HG02610 (cell line): Measurements from ENCODE around the gene IFT22.
A peak's percentile ranks its signal among the peaks of the same experiment; 100 is the strongest.
"Not testable (repeated sequence)": the region's sequence is repeated elsewhere in the genome, so short reads cannot be mapped to it uniquely, and the experiment has no call there.

Source experiments
- ATAC-seq: cut with Tn5 transposase; IDR thresholded peaks from one replicate; pipeline ENCODE4 v1.9.1; 2021; ENCODE audit warnings: mild to moderate bottlenecking, moderate library complexity; ENCODE audit not compliant: unreplicated experiment

IFT22 gene

GRCh38 chr7:101321491-101322401 is at the start of gene IFT22:
Gene IFT22, minus strand, starts transcription at chr7:101321812. Its CDS starts 103 bp downstream, at chr7:101321709.
- peak; percentile 96 for ATAC-seq

- no peak for ATAC-seq
Observed at GRCh38 chr7:101370836-101371235, 49.2 kb upstream of the IFT22 start.

GRCh38 chr7:101368422-101369165 is 47.0 kb upstream of the IFT22 start:
- ATAC-seq = no peak

- ATAC-seq = no peak
Observed at GRCh38 chr7:101367676-101368075, 46.1 kb upstream of the IFT22 start.

- no peak for ATAC-seq
Observed at GRCh38 chr7:101365956-101366355, 44.3 kb upstream of the IFT22 start.

GRCh38 chr7:101363734-101364374 is 42.2 kb upstream of the IFT22 start:
- peak; percentile 60 for ATAC-seq

- no peak for ATAC-seq
Observed at GRCh38 chr7:101363196-101363733, 41.7 kb upstream of the IFT22 start.

- ATAC-seq = no peak
Observed at GRCh38 chr7:101362334-101363195, 41.0 kb upstream of the IFT22 start, which contains the start of gene COL26A1. Gene COL26A1, plus strand, starts transcription at chr7:101362875. Its CDS starts 158 bp downstream, at chr7:101363033.

- ATAC-seq = no peak
Observed at GRCh38 chr7:101357433-101357832, 35.8 kb upstream of the IFT22 start.

- ATAC-seq = no peak
Observed at GRCh38 chr7:101352920-101353308, 31.3 kb upstream of the IFT22 start.

- ATAC-seq = not testable (repeated sequence)
Observed at GRCh38 chr7:101349300-101349699, 27.7 kb upstream of the IFT22 start.

GRCh38 chr7:101348456-101349067 is 26.9 kb upstream of the IFT22 start:
- not testable (repeated sequence) for ATAC-seq

GRCh38 chr7:101347477-101347876 is 25.9 kb upstream of the IFT22 start:
- ATAC-seq = no peak

GRCh38 chr7:101342892-101343291 is 21.3 kb upstream of the IFT22 start:
- ATAC-seq = no peak

GRCh38 chr7:101340379-101340778 is 18.8 kb upstream of the IFT22 start:
- no peak for ATAC-seq

- ATAC-seq = no peak
Observed at GRCh38 chr7:101333912-101334311, 12.3 kb upstream of the IFT22 start.

- ATAC-seq = no peak
Observed at GRCh38 chr7:101332026-101332425, 10.4 kb upstream of the IFT22 start.

GRCh38 chr7:101330011-101330484 is 8.4 kb upstream of the IFT22 start:
- ATAC-seq = no peak

GRCh38 chr7:101328159-101328558 is 6.5 kb upstream of the IFT22 start:
- ATAC-seq = no peak
